ENCODE results near the gene CACNG3. TPM values are rescaled to one million over a fixed set of nuclear protein-coding genes. Genes with fewer than 3 reads are reported as not detected.

CACNG3 gene
- total RNA-seq, 3 donors from 2014 or later, result not detected

DNA sequence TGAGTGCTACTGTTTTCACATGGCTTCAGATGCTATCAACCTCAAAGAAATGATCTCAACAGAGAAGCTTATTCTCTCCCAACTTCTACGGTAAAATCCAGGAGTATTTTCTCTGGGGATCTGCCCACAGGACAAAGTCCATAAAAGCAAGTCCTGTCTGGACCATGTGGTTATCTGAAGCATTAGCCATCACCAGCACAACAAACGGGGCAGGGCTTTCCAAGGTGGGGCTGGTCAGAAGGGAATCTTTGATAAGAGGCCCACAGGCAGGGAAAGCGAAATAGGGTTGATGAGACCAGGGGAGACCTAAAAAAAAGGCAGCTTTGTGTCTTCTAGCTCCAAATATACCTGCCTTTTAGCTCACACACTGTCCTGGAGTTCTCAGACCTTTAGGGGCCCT, 38.7 kb upstream of the CACNG3 start:
- H3K4me1 ChIP-seq, result no peaks in the 10 kb centered on the region
- H3K27me3 ChIP-seq, result no peaks in the 10 kb centered on the region
- DNase-seq (ENCODE audit: low spot score in 2 of 2), result no peak
- H3K27ac ChIP-seq, result no peak overlapping the region
- H3K36me3 ChIP-seq, result no peaks in the 10 kb centered on the region
- H3K9me3 ChIP-seq, result no peaks in the 10 kb centered on the region
- no peak overlapping the region for H3K4me3 ChIP-seq
- TF ChIP-seq, protein P1, sequence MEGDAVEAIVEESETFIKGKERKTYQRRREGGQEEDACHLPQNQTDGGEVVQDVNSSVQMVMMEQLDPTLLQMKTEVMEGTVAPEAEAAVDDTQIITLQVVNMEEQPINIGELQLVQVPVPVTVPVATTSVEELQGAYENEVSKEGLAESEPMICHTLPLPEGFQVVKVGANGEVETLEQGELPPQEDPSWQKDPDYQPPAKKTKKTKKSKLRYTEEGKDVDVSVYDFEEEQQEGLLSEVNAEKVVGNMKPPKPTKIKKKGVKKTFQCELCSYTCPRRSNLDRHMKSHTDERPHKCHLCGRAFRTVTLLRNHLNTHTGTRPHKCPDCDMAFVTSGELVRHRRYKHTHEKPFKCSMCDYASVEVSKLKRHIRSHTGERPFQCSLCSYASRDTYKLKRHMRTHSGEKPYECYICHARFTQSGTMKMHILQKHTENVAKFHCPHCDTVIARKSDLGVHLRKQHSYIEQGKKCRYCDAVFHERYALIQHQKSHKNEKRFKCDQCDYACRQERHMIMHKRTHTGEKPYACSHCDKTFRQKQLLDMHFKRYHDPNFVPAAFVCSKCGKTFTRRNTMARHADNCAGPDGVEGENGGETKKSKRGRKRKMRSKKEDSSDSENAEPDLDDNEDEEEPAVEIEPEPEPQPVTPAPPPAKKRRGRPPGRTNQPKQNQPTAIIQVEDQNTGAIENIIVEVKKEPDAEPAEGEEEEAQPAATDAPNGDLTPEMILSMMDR (IDR thresholded peaks at IDR 0.05), result no peak
- TF ChIP-seq POLR2A (IDR thresholded peaks at IDR 0.05), result no peak
- TF ChIP-seq POLR2AphosphoS5 (IDR thresholded peaks at IDR 0.05), result no peak
- intact Hi-C loops (cut with DNase I; ENCODE audit: low total_unique reads), result no loop called here

DNA sequence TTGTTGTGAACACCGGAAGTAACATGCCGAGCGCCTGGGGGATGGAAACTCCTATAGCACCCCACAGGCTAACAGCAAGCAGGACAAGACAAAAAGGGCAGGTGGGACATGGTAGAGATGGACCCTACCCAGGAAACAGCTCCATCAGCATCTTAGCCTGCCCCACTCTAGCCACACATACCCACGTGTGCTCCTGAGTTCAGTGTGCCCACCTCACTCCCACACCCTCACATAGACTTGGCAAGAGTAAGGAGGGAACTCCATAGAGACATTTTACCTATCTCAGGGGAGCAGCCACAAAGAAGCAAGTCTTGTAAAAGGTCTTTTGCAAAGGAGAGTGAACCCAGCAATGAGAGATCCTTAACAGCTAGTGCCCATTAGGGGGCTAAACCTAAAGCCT, 37.8 kb upstream of the CACNG3 start:
- DNase-seq (ENCODE audit: low spot score in 2 of 2), result no peak
- Histone ChIP-seq H3K27ac (no peak overlapping the region), H3K9me3 (no peaks in the 10 kb centered on the region), H3K4me1 (no peaks in the 10 kb centered on the region), H3K4me3 (no peak overlapping the region), H3K36me3 (no peaks in the 10 kb centered on the region), H3K27me3 (no peaks in the 10 kb centered on the region)
- intact Hi-C loops (cut with DNase I; ENCODE audit: low total_unique reads), result no loop called here
- no peak for TF ChIP-seq POLR2AphosphoS5 (IDR thresholded peaks at IDR 0.05)
- TF ChIP-seq, protein P1 (IDR thresholded peaks at IDR 0.05), result no peak
- no peak for TF ChIP-seq POLR2A (IDR thresholded peaks at IDR 0.05)

DNA sequence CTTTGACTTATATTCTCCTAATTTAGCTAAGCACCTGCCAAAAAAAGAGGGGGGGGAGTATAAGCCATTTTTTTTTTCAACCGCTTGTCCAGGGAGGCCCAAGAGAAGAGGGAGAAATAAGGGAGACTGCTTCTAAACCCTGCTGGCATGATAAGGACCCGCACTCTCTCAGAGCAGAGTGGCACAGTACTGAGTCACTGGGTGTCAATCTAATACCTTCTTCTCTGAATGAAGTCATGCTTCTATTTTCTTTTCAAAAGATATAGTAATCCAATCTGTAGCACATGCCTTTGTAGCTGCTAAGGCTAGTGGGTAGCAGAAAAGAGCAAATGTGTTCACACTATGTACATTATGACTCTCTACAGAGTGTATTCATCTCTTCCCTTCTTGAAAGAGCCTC, 34.9 kb upstream of the CACNG3 start:
- intact Hi-C loops (cut with DNase I; ENCODE audit: low total_unique reads), result no loop called here
- H3K27ac ChIP-seq, result no peak overlapping the region
- TF ChIP-seq, protein P1 (IDR thresholded peaks at IDR 0.05), result no peak
- TF ChIP-seq POLR2A (IDR thresholded peaks at IDR 0.05) (no peak), POLR2AphosphoS5 (IDR thresholded peaks at IDR 0.05) (no peak)
- no peaks in the 10 kb centered on the region for H3K9me3 ChIP-seq
- no peaks in the 10 kb centered on the region for H3K36me3 ChIP-seq
- H3K27me3 ChIP-seq, result no peaks in the 10 kb centered on the region
- H3K4me3 ChIP-seq, result no peak overlapping the region
- H3K4me1 ChIP-seq, result no peaks in the 10 kb centered on the region
- no peak for DNase-seq (ENCODE audit: low spot score in 2 of 2)

DNA sequence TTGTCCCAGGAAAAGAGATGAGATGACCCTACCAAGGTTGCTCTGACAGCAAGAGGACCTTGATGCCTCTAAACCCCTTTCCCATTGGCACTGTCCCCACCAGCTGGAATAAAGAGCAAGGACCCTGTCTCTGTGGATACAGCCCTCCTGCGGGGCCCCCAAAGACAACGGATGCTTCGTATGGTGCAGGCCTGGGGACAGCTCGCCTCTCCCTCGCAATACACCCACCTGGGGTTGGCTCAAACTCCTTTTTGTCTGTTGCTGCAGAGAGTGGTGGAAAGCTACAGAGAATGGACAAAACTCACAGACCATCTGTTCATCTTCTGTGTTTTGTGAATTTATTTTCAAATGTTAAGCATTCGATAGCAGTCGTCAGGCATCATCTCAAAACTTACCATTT, 27.6 kb upstream of the CACNG3 start:
- TF ChIP-seq POLR2AphosphoS5 (IDR thresholded peaks at IDR 0.05), result no peak
- no peak for TF ChIP-seq POLR2A (IDR thresholded peaks at IDR 0.05)
- intact Hi-C loops (cut with DNase I; ENCODE audit: low total_unique reads), result no loop called here

DNA sequence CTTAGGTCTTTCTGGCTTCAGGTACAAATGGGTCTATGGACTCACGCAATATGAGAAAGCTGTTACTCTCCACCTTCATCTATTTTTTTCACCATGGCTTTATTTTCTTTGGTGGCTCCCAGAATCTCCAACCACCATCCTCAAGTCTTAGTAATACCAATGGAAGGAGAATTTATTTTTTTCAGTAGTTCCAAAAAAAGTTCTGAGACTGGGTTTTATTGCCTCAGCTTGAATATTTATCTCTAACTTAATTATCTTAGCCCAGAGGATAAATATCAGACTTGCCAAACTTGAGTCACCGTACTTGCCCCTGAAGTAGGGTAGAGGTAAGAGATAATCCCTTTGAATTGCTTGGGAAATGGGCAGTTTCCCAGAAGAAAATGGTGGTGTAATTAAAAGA, 23.2 kb upstream of the CACNG3 start:
- no peak overlapping the region for H3K4me3 ChIP-seq
- no peak overlapping the region for H3K27ac ChIP-seq
- intact Hi-C loops (cut with DNase I; ENCODE audit: low total_unique reads), result no loop called here
- H3K27me3 ChIP-seq, result no peaks in the 10 kb centered on the region
- H3K36me3 ChIP-seq, result no peaks in the 10 kb centered on the region
- H3K9me3 ChIP-seq, result peaks cover 0 to 26% of the 10 kb centered on the region in 2 donors
- no peaks in the 10 kb centered on the region for H3K4me1 ChIP-seq
- DNase-seq (ENCODE audit: low spot score in 2 of 2), result no peak
- no peak for TF ChIP-seq POLR2A (IDR thresholded peaks at IDR 0.05)
- TF ChIP-seq POLR2AphosphoS5 (IDR thresholded peaks at IDR 0.05), result no peak
- TF ChIP-seq, protein P1 (IDR thresholded peaks at IDR 0.05), result no peak

More for the DNA sequence above, 27.6 kb upstream of the CACNG3 start:
- H3K9me3 ChIP-seq, result no peaks in the 10 kb centered on the region
- no peak overlapping the region for H3K4me3 ChIP-seq
- H3K27me3 ChIP-seq, result no peaks in the 10 kb centered on the region
- H3K4me1 ChIP-seq, result no peaks in the 10 kb centered on the region
- no peaks in the 10 kb centered on the region for H3K36me3 ChIP-seq
- no peak for DNase-seq (ENCODE audit: low spot score in 2 of 2)
- no peak overlapping the region for H3K27ac ChIP-seq

DNA sequence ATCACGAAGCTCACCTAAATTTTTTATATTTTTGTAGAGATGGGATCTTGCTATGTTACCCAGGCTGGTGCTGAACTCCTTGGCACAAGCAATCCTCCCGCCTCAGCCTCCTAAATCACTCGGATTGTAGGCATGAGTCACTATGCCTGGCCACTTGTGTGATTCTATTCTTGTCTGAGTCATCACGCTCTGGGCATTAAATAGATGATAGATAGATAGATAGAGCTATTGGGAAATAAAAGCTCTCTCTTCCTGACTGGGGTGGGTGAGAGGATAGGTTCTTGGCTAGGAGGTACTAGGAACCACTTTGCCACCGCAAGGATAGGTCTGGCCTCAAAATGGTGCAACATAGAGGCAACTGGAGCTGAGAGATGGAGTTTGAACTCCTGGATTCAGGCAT, 21.4 kb upstream of the CACNG3 start:
- TF ChIP-seq POLR2A (IDR thresholded peaks at IDR 0.05), result no peak
- TF ChIP-seq, protein P1 (IDR thresholded peaks at IDR 0.05), result no peak
- no peak for TF ChIP-seq POLR2AphosphoS5 (IDR thresholded peaks at IDR 0.05)
- no peak overlapping the region for H3K27ac ChIP-seq
- H3K27me3 ChIP-seq, result no peaks in the 10 kb centered on the region
- H3K9me3 ChIP-seq, result peaks cover 0 to 29% of the 10 kb centered on the region in 2 donors
- no peak overlapping the region for H3K4me3 ChIP-seq
- no peak for DNase-seq (ENCODE audit: low spot score in 2 of 2)
- H3K4me1 ChIP-seq, result no peaks in the 10 kb centered on the region
- H3K36me3 ChIP-seq, result no peaks in the 10 kb centered on the region
- intact Hi-C loops (cut with DNase I; ENCODE audit: low total_unique reads), result no loop called here
